ENCODE measurements around the gene PARD3B.

GRCh38 chr2:205589479-205589878, 1044.2 kb downstream of the PARD3B start:
- no peak for TF ChIP-seq GATA2 (IDR thresholded peaks at IDR 0.05; ENCODE audit: low read depth, low read length)
- no peak for TF ChIP-seq GATA3 (IDR thresholded peaks at IDR 0.05; ENCODE audit: low read depth, low read length)

Measured in SH-SY5Y (cell line).